A673 (cell line): ENCODE results near the gene EPC1. TPM values are rescaled to one million over a fixed set of nuclear protein-coding genes. Genes with fewer than 3 reads are reported as not detected.
A peak's percentile ranks its signal among the peaks of the same experiment; 100 is the strongest.

ENCODE experiments used
- BruUV-seq: library from RNA; stranded (reverse); fragments of 400-500 nt; replicated peaks from 2 replicates; lab custom pipeline; 2021; lab: Mats Ljungman, UMichigan
- CTCF ChIA-PET: fragments of 300-600 bp; sonication (Branson Sonifier 250); formaldehyde crosslinking; loops from one replicate; lab custom pipeline; 2022; ENCODE audit warnings: antibody characterized with exemption; lab: Charles Lee
- POLR2A ChIA-PET: fragments of 300-600 bp; sonication (Branson Sonifier 250); formaldehyde crosslinking; loops from one replicate; lab custom pipeline; 2022; ENCODE audit warnings: antibody characterized with exemption; ENCODE audit not compliant: low non-redundant PET; lab: Charles Lee
- DNase-seq: peaks from one replicate; pipeline ENCODE4 v3.0.0-alpha.2; 2015; ENCODE audit warnings: low spot score
- H3K27ac ChIP-seq: fragments of 200-600 bp; sonication (generic); 2 replicates; pipeline ENCODE4 v1.5.1; 2016; ENCODE audit warnings: mixed run types, low read depth, mild to moderate bottlenecking, mixed read lengths, antibody characterized with exemption, low read length; ENCODE audit not compliant: poor library complexity, severe bottlenecking
- H3K27me3 ChIP-seq: fragments of 200-600 bp; sonication (generic); replicated peaks from 2 replicates; pipeline ENCODE4 v1.6.1; 2017; ENCODE audit warnings: mixed run types, low read depth, mild to moderate bottlenecking, mixed read lengths, antibody characterized with exemption, low read length; ENCODE audit not compliant: insufficient read depth, poor library complexity
- H3K36me3 ChIP-seq: fragments of 200-600 bp; sonication (generic); 2 replicates; pipeline ENCODE4 v1.6.1; 2016; ENCODE audit warnings: mixed run types, mild to moderate bottlenecking, mixed read lengths, antibody characterized with exemption, low read length; ENCODE audit not compliant: insufficient read depth, poor library complexity, severe bottlenecking
- H3K4me1 ChIP-seq: fragments of 200-600 bp; sonication (generic); 2 replicates; pipeline ENCODE4 v1.6.1; 2017; ENCODE audit warnings: mixed run types, mild to moderate bottlenecking, mixed read lengths, antibody characterized with exemption, low read length; ENCODE audit not compliant: insufficient read depth, poor library complexity, severe bottlenecking
- H3K4me3 ChIP-seq: fragments of 200-600 bp; sonication (generic); 2 replicates; pipeline ENCODE4 v1.5.1; 2016; ENCODE audit warnings: low read depth, mixed run types, mild to moderate bottlenecking, mixed read lengths, low read length; ENCODE audit not compliant: poor library complexity, severe bottlenecking
- H3K9me3 ChIP-seq: fragments of 200-600 bp; sonication (generic); 2 replicates; pipeline ENCODE4 v1.6.1; 2016; ENCODE audit warnings: mixed run types, low read depth, mild to moderate bottlenecking, mixed read lengths, antibody characterized with exemption, low read length; ENCODE audit not compliant: poor library complexity, severe bottlenecking
- CTCF ChIP-seq: fragments of 300-800, 200-600 bp; sonication (generic); conservative IDR thresholded peaks from 2 replicates; pipeline ENCODE4 v1.5.1; 2017; ENCODE audit warnings: low read depth, mild to moderate bottlenecking, antibody characterized with exemption, low read length, moderate library complexity, mixed read lengths
- EZH2 ChIP-seq: fragments of 200-600 bp; sonication (generic); IDR thresholded peaks from 2 replicates; pipeline ENCODE4 v1.6.1; 2017; ENCODE audit warnings: borderline replicate concordance, low read depth, mild to moderate bottlenecking, mixed read lengths, antibody characterized with exemption, low read length; ENCODE audit not compliant: poor library complexity, severe bottlenecking
- intact Hi-C: fragments of 100-400 bp; cut with micrococcal nuclease; formaldehyde crosslinking; loops from one replicate; pipeline ENCODE4 v1.10.0; 2022; ENCODE audit not compliant: unreplicated experiment
- total RNA-seq: library from RNA; stranded (reverse); gene quantifications from 2 replicates; pipeline ENCODE4 v1.2.3, GENCODE V29; 2021

EPC1 gene
- total RNA-seq, 1 experiment from 2014 or later: 75.8 TPM

- ChIA-PET CTCF (no interaction called here), POLR2A (no interaction called here)
- intact Hi-C loops: loop anchor here (10.0 kb wide), 1 partner anchor 630 kb away; no protein-coding TSS in a partner anchor
- BruUV-seq: no TSS peak
- no peak for DNase-seq
- peak overlapping the region; percentile 76 for H3K4me3 ChIP-seq
- peaks cover 7% of the 10 kb centered on the region for H3K9me3 ChIP-seq
- H3K27ac ChIP-seq: peak overlapping the region; percentile 98
- peaks cover 17% of the 10 kb centered on the region for H3K4me1 ChIP-seq
- H3K27me3 ChIP-seq: no peaks in the 10 kb centered on the region
- TF ChIP-seq CTCF: no peak
- no peak for TF ChIP-seq EZH2
- H3K36me3 ChIP-seq: peaks cover 60% of the 10 kb centered on the region
Measured at GRCh38 chr10:32374605-32375004, 27.6 kb upstream of the EPC1 start.

GRCh38 chr10:32373496-32373895, 26.5 kb upstream of the EPC1 start:
- Histone ChIP-seq H3K36me3 (peaks cover 70% of the 10 kb centered on the region), H3K9me3 (peaks cover 7% of the 10 kb centered on the region), H3K4me3 (peak overlapping the region; percentile 76), H3K27ac (peak overlapping the region; percentile 13), H3K27me3 (no peaks in the 10 kb centered on the region), H3K4me1 (peaks cover 28% of the 10 kb centered on the region)
- ChIA-PET CTCF (no interaction called here), POLR2A (interaction anchor here (0.9 kb wide), 1 partner anchor 27 kb away, joined by 4 read pairs; no protein-coding TSS in a partner anchor)
- TF ChIP-seq CTCF: no peak
- intact Hi-C loops: loop anchor here (10.0 kb wide), 1 partner anchor 631 kb away; no protein-coding TSS in a partner anchor
- no peak for DNase-seq
- BruUV-seq: no TSS peak

- DNase-seq: no peak
- POLR2A ChIA-PET: interaction anchor here (0.9 kb wide), 1 partner anchor 28 kb away, joined by 4 read pairs; no protein-coding TSS in a partner anchor
Measured at GRCh38 chr10:32373031-32373430, 26.1 kb upstream of the EPC1 start.

More at GRCh38 chr10:32373031-32373430, 26.1 kb upstream of the EPC1 start:
- H3K27ac ChIP-seq: peak overlapping the region; percentile 13
- peaks cover 7% of the 10 kb centered on the region for H3K9me3 ChIP-seq
- peak overlapping the region; percentile 76 for H3K4me3 ChIP-seq
- H3K27me3 ChIP-seq: no peaks in the 10 kb centered on the region
- TF ChIP-seq EZH2 (no peak), CTCF (no peak)
- H3K4me1 ChIP-seq: peaks cover 33% of the 10 kb centered on the region
- CTCF ChIA-PET: no interaction called here
- peaks cover 74% of the 10 kb centered on the region for H3K36me3 ChIP-seq
- BruUV-seq: no TSS peak
- intact Hi-C loops: loop anchor here (10.0 kb wide), 1 partner anchor 632 kb away; no protein-coding TSS in a partner anchor
